ENCODE results near the gene C17orf75.

GRCh38 chr17:32349854-32350665 is 8.1 kb upstream of the C17orf75 start, which contains the start of gene ZNF207:
- TF ChIP-seq CEBPB (IDR thresholded peaks at IDR 0.05; ENCODE audit: borderline replicate concordance in 1 of 2, low read depth in 2 of 2, low read length in 2 of 2) = no peak
- no peak for TF ChIP-seq NFIC (IDR thresholded peaks at IDR 0.05; ENCODE audit: low read depth, low read length)
- TF ChIP-seq PAX8 (IDR thresholded peaks at IDR 0.05) = peak; percentile 93
